Measurements from ENCODE around the gene RAB17. TPM values are rescaled to one million over a fixed set of nuclear protein-coding genes. Genes with fewer than 3 reads are reported as not detected.

RAB17 gene
- total and polyA plus RNA-seq, 2 of the 8 experiments (the other 6 are each of a cell fraction or from before 2014, with no cell fraction given) = 42.6 to 83.4 TPM

DNA sequence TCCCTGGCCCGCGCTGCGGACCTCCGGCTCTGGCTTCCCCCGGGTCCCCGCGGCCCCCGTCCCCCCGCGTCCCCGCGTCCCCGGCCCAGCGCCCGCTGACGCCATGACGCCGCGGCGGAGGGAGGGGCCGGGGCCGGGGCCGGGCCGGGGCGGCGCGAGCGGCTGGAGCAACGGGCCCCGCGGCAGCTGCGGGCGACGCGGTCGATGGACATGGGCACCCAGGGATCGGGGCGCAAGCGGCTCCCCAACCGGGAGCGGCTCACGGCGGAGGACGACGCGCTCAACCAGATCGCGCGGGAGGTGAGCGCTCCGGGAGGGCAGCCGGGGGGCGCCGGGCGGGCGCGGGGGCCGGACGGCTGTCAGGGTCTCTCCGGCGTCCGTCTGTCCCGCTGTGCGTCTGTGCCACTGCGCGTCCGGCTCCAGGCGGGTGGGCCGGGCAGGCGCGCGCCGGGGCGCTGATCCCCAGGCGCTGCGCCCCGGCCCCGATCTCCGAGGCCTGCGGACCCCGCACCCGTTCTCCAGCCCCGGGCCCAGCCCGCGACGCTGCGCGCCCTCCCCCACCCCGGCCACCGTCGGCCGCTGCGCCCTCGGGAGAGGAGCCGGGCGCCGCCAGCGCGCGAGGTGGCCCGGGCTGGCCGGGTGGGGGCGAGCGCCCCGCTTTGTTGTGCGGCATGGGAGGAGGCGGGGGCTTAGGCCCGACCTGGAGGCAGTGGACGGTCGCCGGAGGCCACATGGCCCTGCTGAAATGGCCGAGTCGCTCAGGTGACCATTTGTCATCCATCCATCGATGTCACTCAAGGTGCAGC lies 37.1 kb upstream of the RAB17 start, which contains the start of gene LRRFIP1 (continued):
- TF ChIP-seq, protein P1, sequence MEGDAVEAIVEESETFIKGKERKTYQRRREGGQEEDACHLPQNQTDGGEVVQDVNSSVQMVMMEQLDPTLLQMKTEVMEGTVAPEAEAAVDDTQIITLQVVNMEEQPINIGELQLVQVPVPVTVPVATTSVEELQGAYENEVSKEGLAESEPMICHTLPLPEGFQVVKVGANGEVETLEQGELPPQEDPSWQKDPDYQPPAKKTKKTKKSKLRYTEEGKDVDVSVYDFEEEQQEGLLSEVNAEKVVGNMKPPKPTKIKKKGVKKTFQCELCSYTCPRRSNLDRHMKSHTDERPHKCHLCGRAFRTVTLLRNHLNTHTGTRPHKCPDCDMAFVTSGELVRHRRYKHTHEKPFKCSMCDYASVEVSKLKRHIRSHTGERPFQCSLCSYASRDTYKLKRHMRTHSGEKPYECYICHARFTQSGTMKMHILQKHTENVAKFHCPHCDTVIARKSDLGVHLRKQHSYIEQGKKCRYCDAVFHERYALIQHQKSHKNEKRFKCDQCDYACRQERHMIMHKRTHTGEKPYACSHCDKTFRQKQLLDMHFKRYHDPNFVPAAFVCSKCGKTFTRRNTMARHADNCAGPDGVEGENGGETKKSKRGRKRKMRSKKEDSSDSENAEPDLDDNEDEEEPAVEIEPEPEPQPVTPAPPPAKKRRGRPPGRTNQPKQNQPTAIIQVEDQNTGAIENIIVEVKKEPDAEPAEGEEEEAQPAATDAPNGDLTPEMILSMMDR (IDR thresholded peaks at IDR 0.05; ENCODE audit: control extremely low read depth in 1 of 3, insufficient read depth in 1 of 3, low read depth in 1 of 3, low read length in 3 of 3) = no peak
- TF ChIP-seq SIRT6 (IDR thresholded peaks at IDR 0.05; ENCODE audit: low read length) = no peak
- no peak for TF ChIP-seq EZH2 (IDR thresholded peaks at IDR 0.05; ENCODE audit: low read depth, low read length, severe bottlenecking)
- no peak for TF ChIP-seq MAFK (IDR thresholded peaks at IDR 0.05; ENCODE audit: low read depth, low read length)
- no peak for TF ChIP-seq SUZ12 (IDR thresholded peaks at IDR 0.05; ENCODE audit: low read length)
- no peak for TF ChIP-seq POLR2A (IDR thresholded peaks at IDR 0.05; ENCODE audit: control extremely low read depth in 1 of 2, low read depth in 2 of 2, low read length in 2 of 2)
- TF ChIP-seq SAP30 (IDR thresholded peaks at IDR 0.05; ENCODE audit: insufficient read depth, insufficient replicate concordance, low read length) = no peak
- no peak for TF ChIP-seq TAF7 (optimal IDR thresholded peaks at IDR 0.05; ENCODE audit: borderline replicate concordance, low read depth, low read length)
- TF ChIP-seq, protein P2, sequence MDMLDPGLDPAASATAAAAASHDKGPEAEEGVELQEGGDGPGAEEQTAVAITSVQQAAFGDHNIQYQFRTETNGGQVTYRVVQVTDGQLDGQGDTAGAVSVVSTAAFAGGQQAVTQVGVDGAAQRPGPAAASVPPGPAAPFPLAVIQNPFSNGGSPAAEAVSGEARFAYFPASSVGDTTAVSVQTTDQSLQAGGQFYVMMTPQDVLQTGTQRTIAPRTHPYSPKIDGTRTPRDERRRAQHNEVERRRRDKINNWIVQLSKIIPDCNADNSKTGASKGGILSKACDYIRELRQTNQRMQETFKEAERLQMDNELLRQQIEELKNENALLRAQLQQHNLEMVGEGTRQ (IDR thresholded peaks at IDR 0.05; ENCODE audit: low read length) = no peak
- no peak for TF ChIP-seq ASH2L (IDR thresholded peaks at IDR 0.05; ENCODE audit: low read length)
- TF ChIP-seq TCF12 (IDR thresholded peaks at IDR 0.05; ENCODE audit: low read depth, low read length) = no peak
- 0 out of 2 replicates have a peak, but pooled peaks have one; percentile 22 for TF ChIP-seq TAF1 (IDR thresholded peaks at IDR 0.05; ENCODE audit: low read depth, low read length)
- TF ChIP-seq, protein P3, sequence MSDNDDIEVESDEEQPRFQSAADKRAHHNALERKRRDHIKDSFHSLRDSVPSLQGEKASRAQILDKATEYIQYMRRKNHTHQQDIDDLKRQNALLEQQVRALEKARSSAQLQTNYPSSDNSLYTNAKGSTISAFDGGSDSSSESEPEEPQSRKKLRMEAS (IDR thresholded peaks at IDR 0.05) = peak; percentile 63; the same call in 1 of the 2 replicates
- no peak for TF ChIP-seq BCL11A (IDR thresholded peaks at IDR 0.05; ENCODE audit: low read depth in 2 of 2, low read length in 2 of 2)
- TF ChIP-seq SIN3A (conservative IDR thresholded peaks at IDR 0.05 in 1 of 2, IDR thresholded peaks at IDR 0.05 in 1 of 2; ENCODE audit: low read depth in 1 of 2, low read length in 2 of 2) = 0 out of 4 replicates have a peak, but pooled peaks of 1 of the 2 experiments have one; percentile 21
- TF ChIP-seq POU5F1 (IDR thresholded peaks at IDR 0.05; ENCODE audit: low read depth, low read length) = no peak
- no peak for TF ChIP-seq BRCA1 (IDR thresholded peaks at IDR 0.05; ENCODE audit: low read depth, low read length)
- TF ChIP-seq YY1 (IDR thresholded peaks at IDR 0.05; ENCODE audit: low read depth, low read length) = no peak
- 0 out of 2 replicates have a peak, but pooled peaks have one; percentile 66 for TF ChIP-seq RBBP5 (IDR thresholded peaks at IDR 0.05; ENCODE audit: borderline replicate concordance, low read depth, low read length)
- TF ChIP-seq RAD21 (IDR thresholded peaks at IDR 0.05 in 1 of 2, conservative IDR thresholded peaks at IDR 0.05 in 1 of 2; ENCODE audit: low read depth in 2 of 2, low read length in 2 of 2) = no peak

All from H1 (cell line).